ENCODE data around the gene FITM1.
A peak's percentile ranks its signal among the peaks of the same experiment; 100 is the strongest.
"Not testable (repeated sequence)": the region's sequence is repeated elsewhere in the genome, so short reads cannot be mapped to it uniquely, and the experiment has no call there.

The FITM1 gene

GRCh38 chr14:24098229-24098926 lies 32.1 kb upstream of the FITM1 start:
- DNase-seq: no peak

GRCh38 chr14:24098927-24099813 lies 31.3 kb upstream of the FITM1 start:
- DNase-seq: no peak

GRCh38 chr14:24100197-24100981 lies 30.1 kb upstream of the FITM1 start:
- no peak for DNase-seq

- no peak for DNase-seq
These were observed 29.4 kb upstream of the FITM1 start for GRCh38 chr14:24100982-24101494.

DNA sequence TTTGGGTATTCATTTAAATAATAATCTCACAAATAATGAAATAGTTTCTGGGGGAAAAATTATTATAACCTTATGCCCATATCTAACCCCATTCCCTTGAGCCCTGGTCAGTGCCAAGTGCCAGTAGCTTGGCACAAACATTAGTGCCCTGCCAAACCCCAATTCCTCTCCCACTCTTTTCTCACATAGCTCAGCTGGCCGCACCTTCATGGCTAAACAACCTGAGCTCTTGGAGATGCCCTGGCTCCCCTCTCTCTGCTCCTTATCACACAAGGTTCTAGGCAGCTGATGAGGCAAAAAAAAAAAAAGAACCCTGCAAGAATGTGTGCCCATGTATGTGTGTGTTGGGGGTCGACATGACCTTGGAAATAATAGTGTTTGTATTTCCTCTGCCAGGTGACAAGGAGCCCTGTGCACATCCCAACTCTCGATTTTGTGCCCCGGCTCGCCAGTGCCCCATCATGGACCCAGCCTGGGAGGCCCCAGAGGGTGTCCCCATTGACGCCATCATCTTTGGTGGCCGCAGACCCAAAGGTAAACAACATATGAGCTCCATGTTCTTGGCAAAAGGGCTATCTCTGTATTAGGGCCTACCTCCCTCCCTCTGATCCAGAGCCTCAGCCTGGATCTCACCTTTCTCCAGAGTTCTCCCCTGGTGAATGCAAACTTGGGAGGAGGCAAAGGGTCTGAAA lies 28.0 kb upstream of the FITM1 start:
- no peak for DNase-seq

DNA sequence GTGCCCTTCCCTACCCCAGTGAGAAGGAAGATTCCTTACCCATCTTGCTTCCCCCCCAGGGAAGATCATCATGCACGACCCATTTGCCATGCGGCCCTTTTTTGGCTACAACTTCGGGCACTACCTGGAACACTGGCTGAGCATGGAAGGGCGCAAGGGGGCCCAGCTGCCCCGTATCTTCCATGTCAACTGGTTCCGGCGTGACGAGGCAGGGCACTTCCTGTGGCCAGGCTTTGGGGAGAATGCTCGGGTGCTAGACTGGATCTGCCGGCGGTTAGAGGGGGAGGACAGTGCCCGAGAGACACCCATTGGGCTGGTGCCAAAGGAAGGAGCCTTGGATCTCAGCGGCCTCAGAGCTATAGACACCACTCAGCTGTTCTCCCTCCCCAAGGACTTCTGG lies 27.0 kb upstream of the FITM1 start:
- DNase-seq: no peak

- DNase-seq: not testable (repeated sequence)
These were observed 24.7 kb upstream of the FITM1 start for GRCh38 chr14:24105609-24106239.

- DNase-seq: no peak
These were observed 23.7 kb upstream of the FITM1 start for GRCh38 chr14:24106672-24107271.

DNA sequence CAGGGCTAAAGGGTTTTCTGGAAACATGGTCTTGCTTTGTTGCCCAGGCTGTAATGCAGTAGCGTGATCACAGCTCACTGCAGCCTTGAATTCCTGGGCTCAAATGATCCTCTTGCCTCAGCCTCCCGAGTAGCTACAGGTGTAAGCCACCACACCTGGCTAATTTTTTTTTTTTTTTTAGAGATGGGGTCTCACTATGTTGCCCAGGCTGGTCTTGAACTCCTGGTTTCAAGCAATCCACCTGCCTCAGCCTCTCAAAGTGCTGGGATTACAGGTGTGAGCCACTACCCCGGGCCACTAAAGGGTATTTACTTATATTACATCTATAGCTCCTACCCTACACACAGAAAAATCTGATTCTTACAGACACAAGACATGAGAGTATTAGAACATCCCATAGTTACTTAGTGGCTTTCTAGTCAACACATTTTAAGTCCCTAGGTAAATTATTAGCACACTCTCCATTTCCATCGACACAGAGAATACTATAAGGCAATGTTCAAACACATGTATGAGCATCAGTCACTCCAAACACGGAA lies 22.1 kb upstream of the FITM1 start:
- DNase-seq: no peak

DNA sequence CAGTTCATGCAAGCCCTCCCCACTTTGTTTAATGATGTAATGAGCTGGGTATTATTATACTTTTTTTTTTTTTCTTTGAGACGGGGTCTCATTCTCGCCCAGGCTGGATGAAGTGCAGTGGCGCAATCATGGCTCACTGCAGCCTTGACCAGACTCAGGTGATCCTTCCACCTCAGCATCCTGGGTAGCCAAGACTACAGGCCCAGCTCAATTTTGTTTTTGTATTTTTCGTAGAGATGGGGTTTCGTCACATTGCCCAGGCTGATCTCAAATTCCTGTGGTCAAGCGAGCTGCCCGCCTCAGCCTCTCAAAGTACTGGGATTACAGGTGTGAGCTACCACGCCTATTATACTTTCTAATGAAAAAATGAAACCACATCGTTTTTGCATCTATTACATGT lies 20.4 kb upstream of the FITM1 start:
- DNase-seq: no peak

DNA sequence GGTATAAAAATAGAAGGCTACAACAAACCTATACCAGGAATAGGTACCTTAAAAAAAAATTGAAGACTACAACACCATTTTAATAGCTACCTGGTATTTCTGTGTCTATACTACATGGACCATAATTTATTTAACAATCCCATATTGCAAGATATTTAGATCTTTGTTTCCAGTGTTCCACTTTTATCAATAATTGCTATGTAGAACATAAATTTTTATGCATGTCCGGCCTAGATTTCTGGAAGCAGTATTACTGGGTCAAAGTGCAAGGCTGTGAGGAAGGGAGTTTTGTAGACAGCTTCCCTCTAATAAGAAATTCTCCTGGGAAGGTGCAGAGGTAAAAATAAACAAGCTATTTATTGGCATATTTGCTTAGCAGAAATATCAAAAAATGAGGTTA lies 19.9 kb upstream of the FITM1 start:
- no peak for DNase-seq

DNA sequence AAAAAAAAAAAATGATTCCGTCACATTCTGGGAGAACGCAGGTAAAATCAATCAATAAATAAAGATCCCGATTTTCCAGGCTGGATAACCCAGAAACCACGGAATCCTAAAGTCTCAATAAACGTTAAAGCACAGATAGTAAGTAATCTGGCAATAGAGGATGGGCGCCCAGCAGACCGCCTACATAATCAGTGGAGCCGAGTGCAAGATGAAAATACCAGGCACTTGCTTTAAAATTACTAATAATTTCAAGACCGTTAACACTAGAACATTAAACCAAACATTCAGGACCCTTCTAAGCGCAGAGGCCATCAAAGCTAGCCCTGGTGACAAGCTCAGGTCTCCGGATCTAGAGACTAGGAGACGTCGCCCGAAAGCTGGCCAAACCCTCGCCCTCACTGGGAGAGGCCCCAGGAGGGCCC lies 17.1 kb upstream of the FITM1 start:
- no peak for DNase-seq

- peak; percentile 84 for DNase-seq
These were observed 16.5 kb upstream of the FITM1 start for GRCh38 chr14:24113801-24114531.

GRCh38 chr14:24114532-24115421 lies 15.7 kb upstream of the FITM1 start, which contains the start of the genes DCAF11 and NRL:
DCAF11 (plus strand) TSS chr14:24114777; CDS start chr14:24115595, 818 bp downstream.
NRL (minus strand) TSS chr14:24114949; CDS start chr14:24082848, 32,101 bp downstream.
- peak; percentile 99 for DNase-seq

DNA sequence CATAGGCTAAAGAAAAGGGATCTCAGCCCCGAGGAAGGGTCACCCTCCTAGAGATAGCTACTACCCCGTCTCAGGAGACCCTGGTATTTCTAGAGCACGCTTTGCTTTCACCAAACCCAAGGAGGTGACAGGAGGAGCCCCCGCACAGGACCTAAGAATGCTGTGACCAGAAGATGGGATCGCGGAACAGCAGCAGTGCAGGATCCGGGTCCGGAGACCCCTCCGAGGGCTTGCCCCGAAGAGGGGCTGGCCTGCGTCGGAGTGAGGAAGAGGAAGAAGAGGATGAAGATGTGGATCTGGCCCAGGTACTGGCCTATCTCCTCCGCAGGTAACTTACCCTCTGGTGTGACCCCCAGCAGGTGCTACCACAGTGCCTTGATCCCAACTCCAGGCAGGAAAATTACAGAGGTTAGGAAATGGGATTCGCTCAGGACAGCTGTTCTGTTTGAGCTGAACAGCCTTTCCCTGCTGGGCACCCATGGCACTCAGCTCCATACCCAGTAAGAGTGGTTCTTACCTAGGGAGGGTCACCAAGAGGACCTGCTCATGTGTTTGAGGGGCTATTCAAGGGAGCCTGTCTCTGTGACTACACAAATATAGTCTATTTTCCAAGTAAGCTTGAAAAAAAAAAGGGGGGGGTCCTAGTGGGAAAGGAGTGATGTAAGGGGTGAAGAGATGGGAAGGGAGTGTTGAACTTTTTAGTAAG lies 14.9 kb upstream of the FITM1 start:
- DNase-seq: no peak

- DNase-seq: no peak
These were observed 14.2 kb upstream of the FITM1 start for GRCh38 chr14:24116128-24116814.

GRCh38 chr14:24117179-24117578 lies 13.3 kb upstream of the FITM1 start:
- no peak for DNase-seq

GRCh38 chr14:24119691-24120090 lies 10.8 kb upstream of the FITM1 start:
- no peak for DNase-seq

Data from NCI-H146 (cell line).